Stomach (tissue), 4 donors: ENCODE measurements around the gene NEDD9.

Source experiments
- CTCF ChIP-seq, 7 experiments: fragments of 450-650 bp in 4 of 7; fragments of 200-600 bp in 3 of 7; sonication (generic) in 3 of 7; IDR thresholded peaks; one replicate each; pipeline ENCODE4 v1.5.1; 2016 to 2019; ENCODE audit warnings: antibody characterized with exemption in 7 of 7, control low read depth in 2 of 7, mild to moderate bottlenecking in 1 of 7
- EP300 ChIP-seq: sonication (generic); formaldehyde crosslinking; IDR thresholded peaks from one replicate; pipeline ENCODE4 v1.6.1; 2017; ENCODE audit warnings: antibody characterized with exemption
- POLR2A ChIP-seq, 4 donors: fragments of 450-650 bp; IDR thresholded peaks; one replicate each; pipeline ENCODE4 v1.6.1; 2016; ENCODE audit warnings: antibody characterized with exemption in 4 of 4, control low read depth in 2 of 4, mild to moderate bottlenecking in 1 of 4, moderate library complexity in 1 of 4

- TF ChIP-seq POLR2A (IDR thresholded peaks at IDR 0.05): no peak
- TF ChIP-seq CTCF (IDR thresholded peaks at IDR 0.05): no peak
- no peak for TF ChIP-seq EP300
Observed at GRCh38 chr6:11279284-11279689, 46.8 kb upstream of the NEDD9 start.
